NCI-H2171 (cell line): ENCODE results near the gene GNG3.

ENCODE experiments used
- DNase-seq: peaks from one replicate; lab custom pipeline; 2025; lab: John Stamatoyannopoulos, UW

GNG3 gene

GRCh38 chr11:62757846-62758788 lies 50.6 kb downstream of the GNG3 start:
- DNase-seq: no peak
